Ovary (tissue), 9 donors: ENCODE measurements around the gene DOK6. TPM values are rescaled to one million over a fixed set of nuclear protein-coding genes. Genes with fewer than 3 reads are reported as not detected.

ENCODE experiments used
- DNase-seq, 5 donors: peaks; one replicate each; pipeline ENCODE4 v3.0.0-alpha.2; 2019 to 2020
- H3K27ac ChIP-seq, 2 donors: fragments of 200-600 bp; one replicate each; pipeline versions ENCODE4 v1.5.1 to v1.8.0; 2019 to 2022
- H3K27me3 ChIP-seq: fragments of 200-600 bp; one replicate; pipeline ENCODE4 v1.8.0; 2022
- H3K36me3 ChIP-seq: fragments of 200-600 bp; sonication (generic); one replicate; pipeline ENCODE4 v1.5.1; 2019
- H3K4me1 ChIP-seq: one replicate; pipeline ENCODE4 v1.8.1; 2013; ENCODE audit warnings: mild to moderate bottlenecking, moderate library complexity; ENCODE audit not compliant: insufficient read depth
- H3K4me3 ChIP-seq: fragments of 200-600 bp; sonication (generic); one replicate; pipeline ENCODE4 v1.5.1; 2017
- H3K9me3 ChIP-seq, 2 donors: fragments of 200-600 bp in 1 of 2; sonication (generic) in 1 of 2; one replicate each; pipeline versions ENCODE4 v1.5.1 to v1.8.1; 2013 to 2019; ENCODE audit warnings: mild to moderate bottlenecking in 1 of 2, moderate library complexity in 1 of 2
- CTCF ChIP-seq, 3 donors: fragments of 450-650 bp in 2 of 3; fragments of 200-600 bp in 1 of 3; IDR thresholded peaks; one replicate each; pipeline versions ENCODE4 v1.5.1 to v1.8.0; 2016 to 2022; ENCODE audit warnings: antibody characterized with exemption in 3 of 3, mild to moderate bottlenecking in 1 of 3
- EP300 ChIP-seq: sonication (generic); formaldehyde crosslinking; IDR thresholded peaks from one replicate; pipeline ENCODE4 v1.6.1; 2017; ENCODE audit warnings: antibody characterized with exemption
- POLR2A ChIP-seq: fragments of 450-650 bp; IDR thresholded peaks from one replicate; pipeline ENCODE4 v1.6.1; 2017; ENCODE audit warnings: antibody characterized with exemption, mild to moderate bottlenecking, moderate library complexity
- WGBS, 3 donors: extraction: QIAGEN DNeasy Blood & Tissue Kit in 1 of 3; methylation state at CpG; one replicate each; pipeline versions ENCODE4 v1.1.5 to v1.1.7; 2013 to 2017; 5-methylcytosine and 5-hydroxymethylcytosine counted together
- intact Hi-C, 4 donors: fragments of 100-400 bp; cut with DNase I; formaldehyde crosslinking; loops; one replicate each; pipeline versions ENCODE4 v1.11.0 to v1.15.1; 2022 to 2023
- polyA plus RNA-seq, 2 donors: library from polyadenylated mRNA; stranded (reverse); fragments of 200-250 nt in 1 of 2; fragments of 350-450 nt in 1 of 2; fragmentation: Illumina TruSeq in 1 of 2; extraction: RNeasy Lipid Tissue Mini Kit (QIAGEN cat#74804) in 1 of 2; gene quantifications; one replicate each; pipeline ENCODE4 v1.2.3, GENCODE V29; 2013 to 2014
- total RNA-seq, 7 donors: library from RNA; depleted of rRNA in 2 of 7; stranded (reverse); fragments of >200 nt in 2 of 7; fragmentation: NEBNext Ultra II Directional in 3 of 7; extraction: Animal tissue kit (Norgen Biotek cat#: 25700) in 3 of 7; gene quantifications; one replicate each; pipeline versions ENCODE4 v1.1.0 to v1.2.4, GENCODE V29; 2016 to 2023
- donor health status: DM: no; HTN: no; CAD: no; lungs with moderate emphysema.
- donor health status: DM: no; HTN: no; CAD: no.
- donor health status: Bipolar disorder and iron deficiency.
- donor health status: DM: yes; HTN: yes; CAD: no.
- donor health status: DM: no; HTN: no; CAD: no.
- donor health status: DM: yes; HTN: yes; CAD: no.

The DOK6 gene
- total and polyA plus RNA-seq, 9 donors: 1.3 to 4.4 (median 2.8) TPM

DNA sequence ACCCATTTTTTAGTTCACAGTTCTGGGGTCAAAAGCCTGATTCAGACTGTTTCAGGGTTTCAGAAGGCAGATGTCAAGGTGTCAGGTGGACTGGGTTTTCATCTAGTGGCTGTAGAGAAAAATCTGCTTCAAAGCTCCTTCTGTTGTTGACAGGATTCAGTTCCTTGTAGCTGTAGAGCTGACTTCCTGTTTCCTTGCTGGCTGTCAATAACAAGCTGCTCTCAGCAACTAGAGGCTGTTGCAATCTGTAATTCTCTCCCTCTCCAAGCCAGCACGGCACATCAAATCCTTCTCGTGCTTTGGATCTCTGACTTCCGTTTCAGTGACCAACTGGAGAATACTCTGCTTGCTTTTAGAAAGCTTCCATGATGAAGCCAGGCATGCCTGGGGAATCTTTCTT, 179.4 kb downstream of the DOK6 start:
- H3K36me3 ChIP-seq: no peaks in the 10 kb centered on the region
- H3K9me3 ChIP-seq: no peaks in the 10 kb centered on the region
- no peaks in the 10 kb centered on the region for H3K4me1 ChIP-seq
- no peak overlapping the region for H3K4me3 ChIP-seq
- no peaks in the 10 kb centered on the region for H3K27me3 ChIP-seq
- intact Hi-C loops: no loop called here
- WGBS, 3 donors: 62 to 88% (median 79%) methylated on average over 3 of the region's 3 CpGs
- H3K27ac ChIP-seq: no peak overlapping the region
- no peak for DNase-seq
- TF ChIP-seq CTCF (IDR thresholded peaks at IDR 0.05) (no peak), EP300 (no peak), POLR2A (no peak)

- no peak for DNase-seq
- Histone ChIP-seq H3K4me1 (no peaks in the 10 kb centered on the region), H3K27ac (no peak overlapping the region), H3K9me3 (no peaks in the 10 kb centered on the region), H3K36me3 (no peaks in the 10 kb centered on the region), H3K27me3 (no peaks in the 10 kb centered on the region), H3K4me3 (no peak overlapping the region)
- 93 to 97% (median 94%) methylated on average over 6 of the region's 6 CpGs for WGBS, 3 donors
- TF ChIP-seq POLR2A (no peak), CTCF (IDR thresholded peaks at IDR 0.05) (no peak), EP300 (no peak)
- intact Hi-C loops: no loop called here
Observed at GRCh38 chr18:69584429-69584828, 183.7 kb downstream of the DOK6 start.

DNA sequence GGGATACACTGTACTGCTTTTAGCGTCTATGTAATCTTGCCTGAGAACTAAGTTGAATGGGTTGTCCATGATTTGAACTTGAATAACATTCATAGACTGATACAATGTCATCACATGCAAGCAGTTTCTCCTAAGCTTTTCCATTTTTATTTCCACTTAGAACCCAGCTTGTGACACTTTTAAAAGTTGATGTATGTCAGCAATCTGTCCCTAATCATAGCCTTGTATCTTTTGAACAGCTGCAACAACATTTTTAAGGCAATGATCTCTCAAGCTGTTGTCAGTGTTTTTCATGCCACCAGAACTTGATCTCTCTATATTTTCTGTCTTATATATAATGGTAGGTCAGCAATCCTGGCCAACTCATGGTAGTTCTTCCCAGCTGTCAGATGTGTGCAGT, 185.0 kb downstream of the DOK6 start:
- 87 to 96% (median 93%) methylated on average over 1 of the region's 1 CpG for WGBS, 3 donors
- Histone ChIP-seq H3K36me3 (no peaks in the 10 kb centered on the region), H3K27me3 (no peaks in the 10 kb centered on the region), H3K4me1 (no peaks in the 10 kb centered on the region), H3K4me3 (no peak overlapping the region), H3K27ac (no peak overlapping the region), H3K9me3 (no peaks in the 10 kb centered on the region)
- DNase-seq: no peak
- intact Hi-C loops: loop anchor here in 1 of 4 donors (1.0 kb wide), 1 partner anchor 109 kb away; no protein-coding TSS in a partner anchor
- no peak for TF ChIP-seq CTCF (IDR thresholded peaks at IDR 0.05)
- TF ChIP-seq EP300: no peak
- no peak for TF ChIP-seq POLR2A

GRCh38 chr18:69586537-69586936, 185.8 kb downstream of the DOK6 start:
- H3K27ac ChIP-seq: no peak overlapping the region
- no peaks in the 10 kb centered on the region for H3K4me1 ChIP-seq
- no peaks in the 10 kb centered on the region for H3K36me3 ChIP-seq
- no peak overlapping the region for H3K4me3 ChIP-seq
- no peaks in the 10 kb centered on the region for H3K9me3 ChIP-seq
- no peaks in the 10 kb centered on the region for H3K27me3 ChIP-seq
- intact Hi-C loops: loop anchor here in 1 of 4 donors (1.0 kb wide), 1 partner anchor 110 kb away; no protein-coding TSS in a partner anchor
- WGBS, 3 donors: 66 to 76% (median 72%) methylated on average over 7 of the region's 7 CpGs
- DNase-seq: no peak
- no peak for TF ChIP-seq POLR2A
- TF ChIP-seq CTCF (IDR thresholded peaks at IDR 0.05): no peak
- TF ChIP-seq EP300: no peak
